Trophoblast cell (in vitro differentiated cells and primary cell): ENCODE data around the gene KCNJ11.
A peak's percentile ranks its signal among the peaks of the same experiment; 100 is the strongest.

Source experiments
- DNase-seq, 2 donors: peaks; one replicate each; pipeline ENCODE4 v3.0.0-alpha.2; 2016
- H2AFZ ChIP-seq: 2 replicates; pipeline ENCODE4 v1.6.1; 2013; ENCODE audit warnings: low read length, moderate library complexity, mild to moderate bottlenecking; ENCODE audit not compliant: insufficient read depth, poor library complexity
- H2AK5ac ChIP-seq: 2 replicates; pipeline ENCODE4 v1.6.1; 2013; ENCODE audit warnings: mild to moderate bottlenecking, low read length
- H2BK120ac ChIP-seq: 2 replicates; pipeline ENCODE4 v1.6.1; 2013; ENCODE audit warnings: low read length, mild to moderate bottlenecking, moderate library complexity; ENCODE audit not compliant: insufficient read depth, poor library complexity
- H2BK12ac ChIP-seq: 2 replicates; pipeline ENCODE4 v1.6.1; 2013; ENCODE audit warnings: mild to moderate bottlenecking, low read length, moderate library complexity
- H2BK5ac ChIP-seq: 2 replicates; pipeline ENCODE4 v1.6.1; 2013; ENCODE audit warnings: low read length, low read depth, moderate library complexity, mild to moderate bottlenecking; ENCODE audit not compliant: poor library complexity
- H3K14ac ChIP-seq: 2 replicates; pipeline ENCODE4 v1.6.1; 2013; ENCODE audit warnings: mild to moderate bottlenecking, low read length
- H3K18ac ChIP-seq: 2 replicates; pipeline ENCODE4 v1.6.1; 2013; ENCODE audit warnings: mild to moderate bottlenecking, low read length
- H3K23ac ChIP-seq: 2 replicates; pipeline ENCODE4 v1.6.1; 2013; ENCODE audit warnings: low read length
- H3K27ac ChIP-seq: 2 replicates; pipeline ENCODE4 v1.5.1; 2013; ENCODE audit warnings: low read depth, mild to moderate bottlenecking, inconsistent platforms, low read length, moderate library complexity
- H3K27me3 ChIP-seq: 2 replicates; pipeline ENCODE4 v1.6.1; 2013; ENCODE audit warnings: inconsistent platforms, mild to moderate bottlenecking, low read length, moderate library complexity; ENCODE audit not compliant: insufficient read depth
- H3K36me3 ChIP-seq, 2 experiments: 1 replicate in 1 of 2; 2 replicates in 1 of 2; pipeline ENCODE4 v1.6.1; 2013; ENCODE audit warnings: low read length in 2 of 2, mild to moderate bottlenecking in 2 of 2, moderate library complexity in 1 of 2; ENCODE audit not compliant: insufficient read depth in 2 of 2, control insufficient read depth in 1 of 2
- H3K4ac ChIP-seq: 2 replicates; pipeline ENCODE4 v1.6.1; 2013; ENCODE audit warnings: low read depth, mild to moderate bottlenecking, low read length, moderate library complexity
- H3K4me1 ChIP-seq, 2 experiments: 1 replicate in 1 of 2; 2 replicates in 1 of 2; pipeline ENCODE4 v1.6.1; 2013; ENCODE audit warnings: low read length in 2 of 2, mild to moderate bottlenecking in 2 of 2, moderate library complexity in 1 of 2; ENCODE audit not compliant: insufficient read depth in 2 of 2, control insufficient read depth in 1 of 2
- H3K4me2 ChIP-seq: 2 replicates; pipeline ENCODE4 v1.6.1; 2013; ENCODE audit warnings: inconsistent platforms, mild to moderate bottlenecking, low read length, moderate library complexity
- H3K4me3 ChIP-seq: 2 replicates; pipeline ENCODE4 v1.5.1; 2013; ENCODE audit warnings: mild to moderate bottlenecking, low read depth, low read length, inconsistent platforms
- H3K79me1 ChIP-seq: one replicate; pipeline ENCODE4 v1.6.1; 2013; ENCODE audit warnings: low read length
- H3K79me2 ChIP-seq: 2 replicates; pipeline ENCODE4 v1.6.1; 2013; ENCODE audit warnings: low read length, mild to moderate bottlenecking; ENCODE audit not compliant: control insufficient read depth, insufficient read depth, poor library complexity
- H3K9ac ChIP-seq: 2 replicates; pipeline ENCODE4 v1.6.1; 2013; ENCODE audit warnings: mild to moderate bottlenecking, low read length
- H3K9me3 ChIP-seq: 2 replicates; pipeline ENCODE4 v1.6.1; 2013; ENCODE audit warnings: low read depth, mild to moderate bottlenecking, control low read depth, inconsistent platforms, low read length; ENCODE audit not compliant: insufficient read depth
- H4K12ac ChIP-seq: 2 replicates; pipeline ENCODE4 v1.6.1; 2013; ENCODE audit warnings: low read depth, mild to moderate bottlenecking, low read length, moderate library complexity
- H4K8ac ChIP-seq: 2 replicates; pipeline ENCODE4 v1.6.1; 2013; ENCODE audit warnings: low read depth, mild to moderate bottlenecking, low read length, moderate library complexity
- H4K91ac ChIP-seq: one replicate; pipeline ENCODE4 v1.6.1; 2013; ENCODE audit warnings: low read depth, mild to moderate bottlenecking, low read length, moderate library complexity
- WGBS: extraction: QIAGEN DNeasy Blood & Tissue Kit; methylation state at CpG from one replicate; pipeline ENCODE4 v1.1.7; 2013; ENCODE audit warnings: missing lambda C conversion rate; ENCODE audit not compliant: insufficient read length, insufficient coverage; ENCODE audit errors: extremely low coverage; 5-methylcytosine and 5-hydroxymethylcytosine counted together

The KCNJ11 gene

DNA sequence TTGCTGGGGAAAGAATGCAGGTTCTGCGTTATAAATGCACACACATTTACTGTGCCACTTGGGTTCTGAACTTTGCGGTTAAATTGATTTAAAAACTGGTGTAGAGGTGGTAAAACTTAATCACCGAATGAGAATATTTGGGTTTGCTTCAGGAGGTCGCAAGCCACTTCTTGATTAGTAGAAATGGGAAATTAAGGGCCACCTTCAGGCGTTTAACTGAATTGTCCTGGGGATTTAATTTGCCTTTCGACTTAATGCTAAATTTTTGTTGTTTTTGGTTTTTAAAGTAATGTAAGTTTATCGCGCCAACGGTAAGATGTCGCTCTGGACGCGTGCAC lies 37.3 kb downstream of the KCNJ11 start:
- peaks cover 5 to 9% of the 10 kb centered on the region in 2 experiments for H3K4me1 ChIP-seq
- H3K27ac ChIP-seq: no peak overlapping the region
- H2AK5ac ChIP-seq: no peak overlapping the region
- H3K9ac ChIP-seq: no peak overlapping the region
- H3K4ac ChIP-seq: no peak overlapping the region
- H3K23ac ChIP-seq: no peak overlapping the region
- H4K8ac ChIP-seq: no peak overlapping the region
- no peak overlapping the region for H2BK120ac ChIP-seq
- no peak overlapping the region for H3K18ac ChIP-seq
- H3K36me3 ChIP-seq: no peaks in the 10 kb centered on the region
- no peak overlapping the region for H2BK5ac ChIP-seq
- no CpG with 5 or more reads among the region's 12 CpGs for WGBS
- peaks cover 25% of the 10 kb centered on the region for H3K27me3 ChIP-seq
- no peak for DNase-seq
- H3K4me3 ChIP-seq: no peak overlapping the region
- H4K91ac ChIP-seq: no peak overlapping the region
- no peaks in the 10 kb centered on the region for H3K9me3 ChIP-seq
- no peak overlapping the region for H3K14ac ChIP-seq
- peaks cover 2% of the 10 kb centered on the region for H3K79me2 ChIP-seq
- H2BK12ac ChIP-seq: no peak overlapping the region
- H3K79me1 ChIP-seq: peaks cover 5% of the 10 kb centered on the region
- no peak overlapping the region for H2AFZ ChIP-seq
- H3K4me2 ChIP-seq: peak overlapping the region; percentile 74
- H4K12ac ChIP-seq: no peak overlapping the region

- Histone ChIP-seq H2BK5ac (no peak overlapping the region), H3K79me2 (peaks cover 2% of the 10 kb centered on the region), H4K91ac (no peak overlapping the region), H2AK5ac (no peak overlapping the region), H2BK120ac (no peak overlapping the region), H3K4ac (no peak overlapping the region), H3K4me3 (no peak overlapping the region), H3K4me1 (peaks cover 5 to 9% of the 10 kb centered on the region in 2 experiments), H3K79me1 (peaks cover 5% of the 10 kb centered on the region), H4K12ac (no peak overlapping the region), H3K36me3 (no peaks in the 10 kb centered on the region), H4K8ac (no peak overlapping the region), H3K14ac (no peak overlapping the region), H3K4me2 (no peak overlapping the region), H3K9me3 (no peaks in the 10 kb centered on the region), H3K9ac (no peak overlapping the region), H3K18ac (no peak overlapping the region), H3K23ac (no peak overlapping the region), H2AFZ (no peak overlapping the region), H2BK12ac (no peak overlapping the region), H3K27me3 (peaks cover 25% of the 10 kb centered on the region), H3K27ac (no peak overlapping the region)
- no CpG with 5 or more reads among the region's 7 CpGs for WGBS
- peak in 1 of 2 donors; percentile 33 for DNase-seq
Measured at GRCh38 chr11:17350455-17351171, 37.8 kb downstream of the KCNJ11 start.

- no peak overlapping the region for H2AK5ac ChIP-seq
- no peak overlapping the region for H2BK120ac ChIP-seq
- no peak overlapping the region for H3K4ac ChIP-seq
- no peak overlapping the region for H3K14ac ChIP-seq
- no peaks in the 10 kb centered on the region for H3K36me3 ChIP-seq
- H3K27ac ChIP-seq: no peak overlapping the region
- no peak overlapping the region for H4K91ac ChIP-seq
- no peaks in the 10 kb centered on the region for H3K79me2 ChIP-seq
- H4K8ac ChIP-seq: no peak overlapping the region
- H2AFZ ChIP-seq: no peak overlapping the region
- H3K23ac ChIP-seq: no peak overlapping the region
- H2BK12ac ChIP-seq: no peak overlapping the region
- no peak overlapping the region for H3K18ac ChIP-seq
- H2BK5ac ChIP-seq: no peak overlapping the region
- H4K12ac ChIP-seq: no peak overlapping the region
- no peaks in the 10 kb centered on the region for H3K9me3 ChIP-seq
- DNase-seq: no peak
- H3K79me1 ChIP-seq: peaks cover 1% of the 10 kb centered on the region
- H3K4me1 ChIP-seq: peaks cover 5 to 7% of the 10 kb centered on the region in 2 experiments
- H3K9ac ChIP-seq: no peak overlapping the region
- no peak overlapping the region for H3K4me2 ChIP-seq
- no peak overlapping the region for H3K4me3 ChIP-seq
- WGBS: no CpG with 5 or more reads among the region's 1 CpG
- H3K27me3 ChIP-seq: peaks cover 17% of the 10 kb centered on the region
Measured at GRCh38 chr11:17347676-17348075, 40.8 kb downstream of the KCNJ11 start.

- Histone ChIP-seq H2BK12ac (no peak overlapping the region), H3K4me3 (no peak overlapping the region), H3K4me1 (no peaks in the 10 kb centered on the region), H3K9ac (no peak overlapping the region), H2AK5ac (no peak overlapping the region), H3K4me2 (no peak overlapping the region), H2BK120ac (no peak overlapping the region), H4K91ac (no peak overlapping the region), H3K79me1 (no peaks in the 10 kb centered on the region), H4K12ac (no peak overlapping the region), H3K14ac (no peak overlapping the region), H3K23ac (no peak overlapping the region), H3K9me3 (no peaks in the 10 kb centered on the region), H3K18ac (no peak overlapping the region), H3K4ac (no peak overlapping the region), H3K36me3 (no peaks in the 10 kb centered on the region), H4K8ac (no peak overlapping the region), H2BK5ac (no peak overlapping the region), H3K27ac (no peak overlapping the region), H2AFZ (no peak overlapping the region), H3K27me3 (no peaks in the 10 kb centered on the region), H3K79me2 (no peaks in the 10 kb centered on the region)
- WGBS: no CpG with 5 or more reads among the region's 1 CpG
- DNase-seq: peak; percentile 60 to 71
Measured at GRCh38 chr11:17343907-17344306, 44.6 kb downstream of the KCNJ11 start.
